ENCODE measurements around the gene ADAP1. TPM values are rescaled to one million over a fixed set of nuclear protein-coding genes. Genes with fewer than 3 reads are reported as not detected.

The ADAP1 gene
- total RNA-seq, 2 experiments from 2014 or later = 6.8 to 7.2 TPM

DNA sequence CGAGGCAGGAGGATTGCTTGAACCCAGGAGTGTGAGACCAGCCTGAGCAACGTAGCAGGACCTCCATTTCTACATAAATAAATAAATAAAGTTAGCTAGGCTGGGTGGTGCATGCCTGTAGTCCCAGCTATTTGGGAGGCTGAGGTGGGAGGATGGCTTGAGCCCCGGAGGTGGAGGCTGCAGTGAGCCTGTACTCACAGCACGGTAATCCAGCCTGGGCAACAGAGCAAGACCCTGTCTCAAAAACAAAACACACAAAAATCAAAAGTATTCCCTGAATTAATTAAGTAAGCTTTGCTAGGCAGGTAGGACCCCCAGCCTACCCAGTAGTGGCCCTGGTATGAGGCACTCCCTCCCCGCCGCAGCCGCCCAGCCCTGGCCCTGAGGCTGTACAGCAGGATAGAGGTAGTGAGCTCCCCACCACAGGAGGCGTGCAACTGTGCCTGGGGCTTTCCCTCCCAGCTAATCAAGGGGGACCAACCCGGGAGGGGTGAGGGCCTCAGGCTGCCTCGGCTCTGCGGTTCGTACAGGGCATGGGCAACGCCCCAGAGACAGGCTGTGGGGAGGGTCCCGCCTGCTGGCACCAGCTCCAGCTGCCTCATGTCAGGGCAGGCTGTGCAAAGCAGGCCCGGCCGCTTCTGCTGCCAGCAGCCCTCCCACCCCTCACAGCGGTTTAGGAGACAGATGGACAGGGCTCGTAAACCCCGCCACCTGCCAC is 27.5 kb upstream of the ADAP1 start:
- H3K9me3 Mint-ChIP-seq = no peaks in the 10 kb centered on the region
- POLR2A ChIA-PET = no interaction called here

DNA sequence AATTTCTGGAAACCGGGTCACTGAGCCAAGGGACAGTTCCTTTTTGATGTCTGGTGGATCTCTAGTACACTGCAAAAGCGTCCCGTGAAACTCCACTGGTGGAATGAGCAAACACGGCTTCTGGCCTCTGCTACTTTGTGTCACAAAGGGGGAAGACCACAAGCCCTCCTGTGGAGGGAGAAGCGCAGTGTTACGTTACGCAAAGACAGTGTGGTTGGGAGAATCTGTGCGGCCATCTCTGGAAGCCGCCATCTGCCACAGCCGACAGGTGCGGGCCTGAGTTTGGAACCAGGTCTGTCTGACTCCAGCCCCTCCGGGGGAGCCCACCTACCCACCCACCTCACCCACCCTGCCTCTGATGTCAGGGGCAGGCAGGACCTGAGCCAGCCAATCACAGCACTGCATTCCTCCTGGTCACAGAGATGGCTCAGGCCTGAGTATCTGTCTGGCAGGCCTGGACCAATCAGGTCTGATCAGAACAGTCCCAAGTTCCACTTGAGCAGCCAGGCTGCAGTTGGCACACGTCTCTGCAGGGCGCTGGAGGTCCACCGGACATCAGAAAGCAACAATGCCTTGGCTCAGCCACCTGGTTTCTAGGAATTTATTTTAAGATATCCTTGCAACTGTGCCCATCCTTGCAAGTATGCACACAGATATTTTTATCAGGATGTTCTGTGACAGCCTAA is 25.5 kb upstream of the ADAP1 start:
- Histone ChIP-seq H3K27ac (ENCODE audit: low read depth in 1 of 2, low read length in 2 of 2) (no peak overlapping the region), H3K4me1 (ENCODE audit: insufficient read depth, low read length) (peaks cover 6% of the 10 kb centered on the region), H3K9me3 (ENCODE audit: control insufficient read depth in 1 of 2, insufficient read depth in 1 of 2, low read length in 2 of 2) (peaks cover 0 to 6% of the 10 kb centered on the region in 2 experiments), H3K27me3 (ENCODE audit: control insufficient read depth in 1 of 2, insufficient read depth in 2 of 2, low read length in 2 of 2) (no peaks in the 10 kb centered on the region), H3K36me3 (ENCODE audit: insufficient read depth, low read length) (no peaks in the 10 kb centered on the region), H3K4me3 (ENCODE audit: low read length) (no peak overlapping the region)
- H3K4me1 Mint-ChIP-seq (ENCODE audit: low read depth) = peaks cover under 1% of the 10 kb centered on the region
- POLR2A ChIA-PET = no interaction called here
- CTCF ChIA-PET = interaction anchor here (0.9 kb wide), 1 partner anchor 13 kb away, joined by 3 read pairs; no protein-coding TSS in a partner anchor
- no peak overlapping the region for H3K27ac Mint-ChIP-seq
- DNase-seq (no peak), ATAC-seq (ENCODE audit: poor library complexity) (no peak)
- H3K4me3 Mint-ChIP-seq = no peak overlapping the region
- TF ChIP-seq, protein P1, sequence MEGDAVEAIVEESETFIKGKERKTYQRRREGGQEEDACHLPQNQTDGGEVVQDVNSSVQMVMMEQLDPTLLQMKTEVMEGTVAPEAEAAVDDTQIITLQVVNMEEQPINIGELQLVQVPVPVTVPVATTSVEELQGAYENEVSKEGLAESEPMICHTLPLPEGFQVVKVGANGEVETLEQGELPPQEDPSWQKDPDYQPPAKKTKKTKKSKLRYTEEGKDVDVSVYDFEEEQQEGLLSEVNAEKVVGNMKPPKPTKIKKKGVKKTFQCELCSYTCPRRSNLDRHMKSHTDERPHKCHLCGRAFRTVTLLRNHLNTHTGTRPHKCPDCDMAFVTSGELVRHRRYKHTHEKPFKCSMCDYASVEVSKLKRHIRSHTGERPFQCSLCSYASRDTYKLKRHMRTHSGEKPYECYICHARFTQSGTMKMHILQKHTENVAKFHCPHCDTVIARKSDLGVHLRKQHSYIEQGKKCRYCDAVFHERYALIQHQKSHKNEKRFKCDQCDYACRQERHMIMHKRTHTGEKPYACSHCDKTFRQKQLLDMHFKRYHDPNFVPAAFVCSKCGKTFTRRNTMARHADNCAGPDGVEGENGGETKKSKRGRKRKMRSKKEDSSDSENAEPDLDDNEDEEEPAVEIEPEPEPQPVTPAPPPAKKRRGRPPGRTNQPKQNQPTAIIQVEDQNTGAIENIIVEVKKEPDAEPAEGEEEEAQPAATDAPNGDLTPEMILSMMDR (IDR thresholded peaks at IDR 0.05) = no peak
- H3K27me3 Mint-ChIP-seq = no peaks in the 10 kb centered on the region
- H3K9me3 Mint-ChIP-seq = no peaks in the 10 kb centered on the region
- intact Hi-C loops (cut with DNase I, micrococcal nuclease) = loop anchor here in 1 of 2 experiments (5.0 kb wide), 2 partner anchors 67 to 157 kb away; a partner anchor contains a TSS
- no peaks in the 10 kb centered on the region for H3K36me3 Mint-ChIP-seq (ENCODE audit: low read depth)

More for the DNA sequence above, 27.5 kb upstream of the ADAP1 start:
- no peak overlapping the region for H3K4me3 Mint-ChIP-seq
- ATAC-seq (ENCODE audit: poor library complexity) (no peak), DNase-seq (no peak)
- H3K27me3 ChIP-seq (ENCODE audit: control insufficient read depth in 1 of 2, insufficient read depth in 2 of 2, low read length in 2 of 2) = peaks cover 0 to 7% of the 10 kb centered on the region in 2 experiments
- intact Hi-C loops (cut with DNase I, micrococcal nuclease) = no loop called here
- CTCF ChIA-PET = interaction anchor here (2.1 kb wide), 1 partner anchor 11 kb away, joined by 11 read pairs; no protein-coding TSS in a partner anchor
- H3K27ac Mint-ChIP-seq = no peak overlapping the region
- no peaks in the 10 kb centered on the region for H3K36me3 Mint-ChIP-seq (ENCODE audit: low read depth)
- H3K4me1 ChIP-seq (ENCODE audit: insufficient read depth, low read length) = no peaks in the 10 kb centered on the region
- H3K27ac ChIP-seq (ENCODE audit: low read depth in 1 of 2, low read length in 2 of 2) = no peak overlapping the region
- TF ChIP-seq, protein P1 (IDR thresholded peaks at IDR 0.05) = no peak
- H3K4me3 ChIP-seq (ENCODE audit: low read length) = no peak overlapping the region
- H3K9me3 ChIP-seq (ENCODE audit: control insufficient read depth in 1 of 2, insufficient read depth in 1 of 2, low read length in 2 of 2) = peaks cover 0 to 6% of the 10 kb centered on the region in 2 experiments
- H3K36me3 ChIP-seq (ENCODE audit: insufficient read depth, low read length) = no peaks in the 10 kb centered on the region
- H3K27me3 Mint-ChIP-seq = peaks cover 5% of the 10 kb centered on the region
- H3K4me1 Mint-ChIP-seq (ENCODE audit: low read depth) = no peaks in the 10 kb centered on the region

GRCh38 chr7:979151-979550 is 24.7 kb upstream of the ADAP1 start:
- DNase-seq (no peak), ATAC-seq (ENCODE audit: poor library complexity) (no peak)
- Histone ChIP-seq H3K27me3 (ENCODE audit: control insufficient read depth in 1 of 2, insufficient read depth in 2 of 2, low read length in 2 of 2) (no peaks in the 10 kb centered on the region), H3K36me3 (ENCODE audit: insufficient read depth, low read length) (no peaks in the 10 kb centered on the region), H3K4me1 (ENCODE audit: insufficient read depth, low read length) (peaks cover 12% of the 10 kb centered on the region), H3K27ac (ENCODE audit: low read depth in 1 of 2, low read length in 2 of 2) (no peak overlapping the region), H3K9me3 (ENCODE audit: control insufficient read depth in 1 of 2, insufficient read depth in 1 of 2, low read length in 2 of 2) (peaks cover 0 to 6% of the 10 kb centered on the region in 2 experiments), H3K4me3 (ENCODE audit: low read length) (no peak overlapping the region)
- Mint-ChIP-seq H3K36me3 (ENCODE audit: low read depth) (peaks cover 8% of the 10 kb centered on the region), H3K9me3 (no peaks in the 10 kb centered on the region), H3K27ac (no peak overlapping the region), H3K4me1 (ENCODE audit: low read depth) (peaks cover 9% of the 10 kb centered on the region), H3K27me3 (no peaks in the 10 kb centered on the region), H3K4me3 (no peak overlapping the region)
- intact Hi-C loops (cut with DNase I, micrococcal nuclease) = loop anchor here in 1 of 2 experiments (5.0 kb wide), 2 partner anchors 68 to 158 kb away; a partner anchor contains a TSS
- ChIA-PET POLR2A (no interaction called here), CTCF (interaction anchor here (1.8 kb wide), 1 partner anchor 14 kb away, joined by 12 read pairs; no protein-coding TSS in a partner anchor)
- TF ChIP-seq, protein P1 (IDR thresholded peaks at IDR 0.05) = no peak
